HG02642 (cell line): ENCODE results near the gene MAPK11.
A peak's percentile ranks its signal among the peaks of the same experiment; 100 is the strongest.
"Not testable (repeated sequence)": the region's sequence is repeated elsewhere in the genome, so short reads cannot be mapped to it uniquely, and the experiment has no call there.

Experiments
- ATAC-seq: cut with Tn5 transposase; IDR thresholded peaks from one replicate; pipeline ENCODE4 v1.9.1; 2021; ENCODE audit warnings: mild to moderate bottlenecking; ENCODE audit not compliant: unreplicated experiment, poor library complexity

The MAPK11 gene

DNA sequence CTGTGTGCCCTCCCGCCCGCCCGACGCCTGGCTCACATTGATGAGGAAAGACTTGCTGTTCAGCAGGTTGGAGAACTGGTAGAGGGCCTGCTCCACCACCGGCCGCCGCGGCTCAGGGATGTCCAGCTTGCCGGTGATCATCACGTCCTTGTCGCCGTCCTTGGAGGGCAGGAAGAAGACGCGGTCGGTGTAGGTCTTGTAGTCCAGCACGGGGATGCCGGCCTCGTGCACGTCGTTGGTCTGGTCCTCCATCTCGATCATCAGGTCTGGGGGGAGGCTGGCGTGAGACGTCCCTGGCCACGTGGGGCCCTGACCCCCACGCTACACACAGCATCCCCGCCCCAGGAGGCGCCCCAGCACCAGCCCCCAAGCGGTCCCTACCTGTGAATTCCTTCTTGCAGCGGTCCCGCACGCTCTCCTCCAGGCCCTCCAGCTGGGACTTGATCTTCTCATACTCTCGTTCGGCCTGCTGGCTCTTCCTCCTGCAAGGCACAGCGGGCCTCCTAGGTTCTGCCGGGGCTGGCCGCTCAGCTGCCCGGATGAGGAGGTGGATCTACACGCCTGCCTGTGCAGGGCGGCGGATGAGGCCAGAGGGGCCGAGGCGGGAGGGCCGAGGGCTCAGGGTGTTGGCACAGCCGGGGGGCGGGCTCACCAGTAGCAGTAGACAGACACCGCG, 10.7 kb upstream of the MAPK11 start:
- no peak for ATAC-seq

DNA sequence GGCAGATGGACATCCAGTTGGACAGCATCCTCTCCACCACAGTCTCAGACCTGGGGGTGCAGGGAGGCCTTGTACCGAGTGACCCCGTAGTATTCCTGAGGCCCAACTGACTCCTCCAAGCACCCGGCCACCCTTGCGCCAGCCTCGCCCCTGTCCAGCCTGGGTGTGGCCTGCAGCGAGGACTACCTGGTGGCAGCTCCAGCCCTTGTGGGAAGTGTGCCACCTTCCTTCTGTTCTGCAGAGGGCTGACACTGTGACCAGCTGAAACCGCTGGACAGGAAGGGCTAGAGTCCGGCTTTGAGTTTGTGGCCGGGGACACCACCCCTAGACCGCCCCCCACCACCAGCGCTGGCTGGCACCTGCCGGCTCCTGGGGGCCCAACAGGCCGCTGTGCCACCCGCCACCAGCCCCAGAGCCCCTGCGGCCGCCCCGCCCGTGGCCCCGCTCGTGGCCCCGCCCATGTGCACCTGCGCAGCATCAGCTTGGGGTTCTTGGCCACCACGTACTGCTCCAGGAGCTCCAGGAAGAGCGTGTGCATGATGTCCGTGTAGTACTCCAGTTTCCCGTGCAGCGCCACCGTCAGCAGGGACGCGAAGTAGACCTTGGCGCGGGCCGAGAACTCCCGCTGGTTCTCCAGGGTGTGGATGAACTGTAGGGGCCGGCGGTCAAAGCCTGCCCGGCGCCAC, 10.0 kb upstream of the MAPK11 start:
- ATAC-seq = no peak

DNA sequence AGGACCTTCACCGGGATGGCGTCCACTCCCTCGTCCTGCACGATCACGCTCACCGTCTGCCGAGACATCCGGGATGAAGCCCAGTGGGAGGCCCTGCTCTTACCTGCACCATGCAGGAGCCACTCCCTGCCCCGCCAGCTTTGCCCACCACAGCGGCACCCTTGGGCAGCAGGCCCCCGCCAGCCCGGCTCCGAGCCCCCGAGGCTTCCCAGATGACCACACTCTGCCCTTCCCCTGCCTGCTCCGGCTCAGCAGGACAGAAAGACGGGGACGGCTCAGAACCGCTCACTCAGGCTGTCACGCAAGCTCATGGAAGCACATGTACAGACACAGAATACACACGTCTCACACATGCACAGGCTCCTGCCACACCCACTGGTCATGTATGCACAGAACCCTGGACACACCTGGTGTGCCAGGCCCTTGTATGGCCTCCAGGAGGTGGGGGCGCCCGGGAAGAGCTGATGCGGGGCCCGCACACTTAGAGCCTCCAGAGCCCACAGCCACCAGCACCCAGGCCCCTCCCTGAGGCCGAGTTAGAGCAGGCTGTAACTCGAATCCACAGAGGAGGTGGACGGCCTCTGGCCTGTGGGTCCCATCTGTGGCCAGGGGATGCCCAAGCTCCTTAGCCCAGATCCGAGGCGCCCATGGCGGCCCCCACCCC, 8.9 kb upstream of the MAPK11 start:
- ATAC-seq = no peak

GRCh38 chr22:50278461-50278860, 8.3 kb upstream of the MAPK11 start:
- ATAC-seq = no peak

- ATAC-seq = no peak
These were observed 7.6 kb upstream of the MAPK11 start for GRCh38 chr22:50277761-50278160.

DNA sequence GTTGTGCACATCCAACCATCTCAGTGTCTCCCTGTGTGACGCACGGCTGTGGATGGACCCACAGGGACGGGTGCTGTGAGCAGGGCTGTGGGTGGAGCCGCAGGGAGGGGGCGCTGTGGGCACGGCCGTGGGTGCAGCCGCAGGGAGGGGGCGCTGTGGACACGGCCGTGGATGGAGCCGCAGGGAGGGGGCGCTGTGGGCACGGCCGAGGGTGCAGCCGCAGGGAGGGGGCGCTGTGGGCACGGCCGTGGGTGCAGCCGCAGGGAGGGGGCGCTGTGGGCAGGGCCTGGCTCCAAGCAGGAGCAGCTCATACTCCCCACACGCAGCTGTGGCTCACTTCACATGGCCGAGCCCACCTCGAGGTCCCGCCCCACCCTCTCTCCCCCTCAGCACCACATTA, 6.0 kb upstream of the MAPK11 start:
- peak; percentile 79 for ATAC-seq

DNA sequence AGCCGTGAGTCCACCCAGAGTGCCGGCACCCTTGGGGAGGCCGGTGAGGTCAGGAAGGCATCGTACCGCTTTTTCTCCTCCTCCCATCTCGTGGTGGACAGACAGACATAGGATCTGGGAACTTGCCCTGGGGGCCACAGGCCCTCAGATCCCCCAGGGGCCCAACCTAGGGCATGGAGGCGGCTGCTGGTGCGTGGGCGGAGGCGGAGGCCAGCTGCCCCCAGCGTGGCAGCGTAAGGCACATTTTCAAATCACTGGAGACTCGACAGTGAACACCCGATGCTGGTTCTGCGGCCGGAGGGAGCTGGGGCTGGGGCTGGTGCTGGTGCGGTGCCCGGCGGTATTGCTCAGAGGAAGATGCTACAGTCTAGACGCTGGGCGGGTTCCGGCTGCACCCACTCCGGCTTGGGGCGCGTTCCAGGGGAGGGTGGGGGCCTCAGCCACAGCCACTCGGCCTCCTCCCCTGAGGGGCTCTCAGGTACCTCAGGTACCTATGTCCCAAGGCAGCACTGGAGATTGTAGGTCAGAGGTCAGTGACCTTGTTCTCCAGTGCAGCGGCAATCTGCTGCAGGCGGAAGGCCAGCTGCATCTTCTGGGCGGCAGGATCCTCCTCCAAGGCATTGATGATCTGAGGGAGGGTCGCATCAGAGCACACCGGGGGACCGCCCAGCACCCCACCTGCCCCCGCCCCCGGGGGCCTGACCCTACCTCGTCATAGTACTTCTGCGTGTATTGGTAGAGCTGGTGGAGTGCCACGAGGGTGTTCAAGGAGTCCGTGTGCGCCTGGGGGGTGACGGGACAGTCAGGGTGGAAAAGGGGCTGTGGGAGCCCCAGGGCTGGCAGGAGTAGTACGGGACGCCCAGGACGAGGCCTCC, 5.2 kb upstream of the MAPK11 start:
- ATAC-seq = no peak

GRCh38 chr22:50274771-50275170, 4.6 kb upstream of the MAPK11 start:
- ATAC-seq = no peak

GRCh38 chr22:50274311-50274710, 4.1 kb upstream of the MAPK11 start:
- no peak for ATAC-seq

DNA sequence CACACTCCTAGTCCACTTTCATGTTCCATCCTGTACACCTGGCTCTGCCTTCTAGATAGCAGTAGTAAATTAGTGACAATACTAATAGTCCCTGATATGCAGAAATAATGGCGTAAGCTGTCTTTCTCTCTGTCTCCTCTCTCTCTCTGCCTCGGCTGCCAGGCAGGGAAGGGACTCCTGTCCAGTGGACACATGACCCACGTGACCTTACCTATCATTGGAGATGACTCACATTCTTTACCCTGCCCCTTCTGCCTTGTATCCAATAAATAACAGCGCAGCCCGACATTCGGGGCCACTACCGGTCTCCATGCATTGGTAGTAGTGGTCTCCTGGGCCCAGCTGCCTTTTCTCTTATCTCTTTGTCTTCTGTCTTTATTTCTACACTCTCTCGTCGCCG, 3.6 kb upstream of the MAPK11 start:
- not testable (repeated sequence) for ATAC-seq

- not testable (repeated sequence) for ATAC-seq
These were observed 3.2 kb upstream of the MAPK11 start for GRCh38 chr22:50273352-50273751.

DNA sequence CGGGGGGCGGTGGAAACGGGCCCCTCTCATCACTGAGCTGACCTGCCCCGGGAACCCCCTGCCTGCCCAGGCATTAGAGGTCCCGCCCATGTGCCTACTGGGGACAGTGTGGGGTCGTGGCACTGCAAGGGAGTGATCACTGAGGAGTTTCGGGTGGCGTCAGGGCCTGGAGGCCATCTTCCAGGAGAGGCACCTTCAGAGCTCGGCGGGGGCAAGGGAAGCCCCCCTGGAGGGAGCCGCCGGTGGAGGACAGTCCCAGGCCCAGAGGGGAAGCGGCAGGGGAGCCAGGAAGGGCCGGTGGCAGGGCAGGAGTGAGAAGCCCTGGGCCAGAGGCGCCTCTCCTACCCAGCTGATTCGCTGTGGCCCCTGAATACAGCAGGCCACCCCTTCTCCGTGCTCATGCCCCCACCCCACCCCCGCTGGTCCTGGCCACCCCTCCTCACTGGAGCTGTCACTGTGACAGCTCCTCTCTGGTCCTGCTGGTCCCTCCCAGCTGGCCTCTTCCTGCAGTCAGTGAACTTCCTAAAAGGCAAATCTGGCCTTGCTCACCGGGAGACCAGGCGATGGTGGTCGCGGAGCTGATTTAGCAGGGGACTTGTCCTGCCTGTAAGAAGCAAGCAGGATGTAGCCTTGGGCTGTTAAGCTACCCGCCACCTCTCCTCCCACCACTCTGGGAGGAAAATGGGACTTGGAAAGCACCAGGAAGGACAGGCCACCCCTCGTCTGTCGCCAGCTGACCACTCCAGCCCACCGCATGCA, 2.0 kb upstream of the MAPK11 start:
- ATAC-seq = no peak

DNA sequence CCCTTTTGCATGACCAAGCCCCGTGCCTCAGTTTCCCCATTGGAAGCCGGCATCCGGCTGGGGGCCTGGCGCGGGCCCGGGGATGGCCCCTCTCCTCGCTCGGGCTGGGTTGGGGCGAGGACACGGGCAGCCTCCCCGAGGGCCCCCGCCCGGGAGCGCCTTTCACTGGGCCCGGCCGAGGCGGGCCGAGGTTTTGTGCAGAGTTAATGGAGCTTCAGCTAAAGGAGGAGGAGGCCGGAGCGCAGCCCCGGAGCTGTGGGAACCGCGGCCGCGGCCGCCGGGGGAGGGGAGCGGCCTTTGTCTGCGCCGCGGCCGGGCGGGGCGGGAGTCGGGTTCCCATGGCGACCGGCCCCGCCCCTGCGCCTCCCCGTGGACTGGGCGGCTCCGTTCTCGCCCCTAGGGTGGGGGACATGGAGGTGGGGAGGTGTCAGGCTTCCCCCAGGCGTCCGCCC, 1.4 kb upstream of the MAPK11 start:
- ATAC-seq = no peak

- peak; percentile 16 for ATAC-seq
These were observed 650 bp upstream of the MAPK11 start for GRCh38 chr22:50270666-50271394.

DNA sequence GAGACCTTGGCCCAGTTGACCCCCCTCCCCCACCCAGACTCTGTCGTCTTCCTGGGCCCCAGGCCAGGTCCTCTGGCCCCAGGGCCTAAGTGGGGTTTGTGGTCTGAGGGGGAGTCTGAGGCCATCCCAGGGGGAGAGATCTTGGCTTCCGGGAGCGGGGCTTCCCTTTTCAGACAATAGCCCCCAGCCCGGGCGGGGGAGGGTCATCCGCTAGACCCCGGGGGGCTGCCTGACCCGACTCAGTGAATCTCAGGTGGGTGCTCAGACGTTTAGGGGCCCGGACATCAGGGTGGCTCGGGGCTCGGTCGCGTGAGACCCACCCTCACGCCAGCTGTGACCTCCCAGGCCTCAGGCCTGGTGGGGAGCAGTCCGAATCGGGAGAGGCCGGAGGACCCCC, 609 bp downstream of the MAPK11 start:
- no peak for ATAC-seq

GRCh38 chr22:50268655-50269113, 1.5 kb downstream of the MAPK11 start:
- ATAC-seq = no peak

- no peak for ATAC-seq
These were observed 2.4 kb downstream of the MAPK11 start for GRCh38 chr22:50267591-50268390.

DNA sequence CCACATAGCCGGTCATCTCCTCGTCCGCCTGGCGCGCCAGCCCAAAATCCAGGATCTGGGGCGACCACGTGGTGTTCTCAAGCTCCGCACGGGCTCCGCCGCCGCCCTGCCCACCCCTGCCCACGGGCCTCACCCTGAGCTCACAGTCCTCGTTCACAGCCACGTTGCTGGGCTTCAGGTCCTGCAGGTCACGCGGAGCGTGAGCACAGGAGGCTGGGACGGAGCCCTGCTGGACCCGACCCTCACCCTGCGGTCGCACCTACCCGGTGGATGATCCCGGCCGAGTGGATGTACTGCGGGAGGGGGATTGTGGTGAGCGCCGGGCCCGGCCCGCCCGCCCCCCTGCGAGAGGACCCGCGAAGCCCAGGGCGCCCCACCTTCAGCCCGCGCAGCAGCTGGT, 3.2 kb downstream of the MAPK11 start:
- ATAC-seq = no peak
